GM21528 (cell line): Measurements from ENCODE around the gene GSC2.

Experiments
- ATAC-seq: cut with Tn5 transposase; IDR thresholded peaks from one replicate; pipeline ENCODE4 v1.9.1; 2021; ENCODE audit warnings: mild to moderate bottlenecking, moderate library complexity; ENCODE audit not compliant: unreplicated experiment, low FRiP score

GSC2 gene

GRCh38 chr22:19149991-19150390 lies at the start of gene GSC2:
Gene GSC2 (minus strand): TSS chr22:19150292. CDS start chr22:19150283, 9 bp downstream.
- no peak for ATAC-seq

- ATAC-seq = no peak
Observed at GRCh38 chr22:19199479-19199878, 49.4 kb upstream of the GSC2 start.

- no peak for ATAC-seq
Observed at GRCh38 chr22:19197997-19198865, 48.1 kb upstream of the GSC2 start.

- no peak for ATAC-seq
Observed at GRCh38 chr22:19196841-19197612, 46.9 kb upstream of the GSC2 start.

- ATAC-seq = no peak
Observed at GRCh38 chr22:19195796-19196731, 46.0 kb upstream of the GSC2 start.

GRCh38 chr22:19194766-19195536 lies 44.9 kb upstream of the GSC2 start:
- ATAC-seq = no peak

- no peak for ATAC-seq
Observed at GRCh38 chr22:19193879-19194278, 43.8 kb upstream of the GSC2 start.

GRCh38 chr22:19187716-19188563 lies 37.8 kb upstream of the GSC2 start:
- ATAC-seq = no peak

GRCh38 chr22:19184276-19184997 lies 34.3 kb upstream of the GSC2 start:
- ATAC-seq = no peak

- ATAC-seq = no peak
Observed at GRCh38 chr22:19183216-19183615, 33.1 kb upstream of the GSC2 start.

- no peak for ATAC-seq
Observed at GRCh38 chr22:19182472-19183157, 32.5 kb upstream of the GSC2 start.

- ATAC-seq = no peak
Observed at GRCh38 chr22:19181786-19182471, 31.8 kb upstream of the GSC2 start.

GRCh38 chr22:19180740-19181410 lies 30.8 kb upstream of the GSC2 start:
- ATAC-seq = no peak

- no peak for ATAC-seq
Observed at GRCh38 chr22:19180234-19180633, 30.1 kb upstream of the GSC2 start.

GRCh38 chr22:19179497-19180048 lies 29.5 kb upstream of the GSC2 start:
- peak; percentile 23 for ATAC-seq
